Lower leg skin (tissue), 4 donors: Measurements from ENCODE around the gene THSD7B. TPM values are rescaled to one million over a fixed set of nuclear protein-coding genes. Genes with fewer than 3 reads are reported as not detected.
"Not testable (repeated sequence)": the region's sequence is repeated elsewhere in the genome, so short reads cannot be mapped to it uniquely, and the experiment has no call there.

Source experiments
- DNase-seq, 2 donors: peaks; one replicate each; pipeline ENCODE4 v3.0.0-alpha.2; 2019; ENCODE audit warnings: low spot score in 2 of 2
- H3K4me3 ChIP-seq: fragments of 200-600 bp; sonication (generic); 2 replicates; pipeline ENCODE4 v1.5.1; 2017; ENCODE audit warnings: mild to moderate bottlenecking, low read depth; ENCODE audit not compliant: poor library complexity, severe bottlenecking
- POLR2A ChIP-seq, 2 donors: fragments of 450-650 bp; IDR thresholded peaks; one replicate each; pipeline ENCODE4 v1.6.1; 2016 to 2017; ENCODE audit warnings: antibody characterized with exemption in 2 of 2, mild to moderate bottlenecking in 1 of 2, moderate library complexity in 1 of 2
- WGBS, 2 donors: methylation state at CpG; one replicate each; pipeline ENCODE4 v1.1.5; 2018; 5-methylcytosine and 5-hydroxymethylcytosine counted together
- intact Hi-C: fragments of 100-400 bp; cut with DNase I; formaldehyde crosslinking; loops from one replicate; pipeline ENCODE4 v1.15.0; 2023; ENCODE audit warnings: low total_unique reads
- total RNA-seq, 4 donors: library from RNA; depleted of rRNA; stranded (reverse); fragments of >200 nt; gene quantifications; one replicate each; pipeline ENCODE4 v1.1.0, GENCODE V29; 2016
- TF ChIP-seq, protein P1 (sequence below), 3 donors: fragments of 450-650 bp; IDR thresholded peaks; one replicate each; pipeline ENCODE4 v1.5.1; 2016; ENCODE audit warnings: antibody characterized with exemption in 3 of 3, mild to moderate bottlenecking in 3 of 3, moderate library complexity in 2 of 3

Gene THSD7B
- total RNA-seq, 4 donors from 2014 or later, result not detected

- H3K4me3 ChIP-seq, result no peak overlapping the region
- no peak for TF ChIP-seq POLR2A (IDR thresholded peaks at IDR 0.05)
- TF ChIP-seq, protein P1, sequence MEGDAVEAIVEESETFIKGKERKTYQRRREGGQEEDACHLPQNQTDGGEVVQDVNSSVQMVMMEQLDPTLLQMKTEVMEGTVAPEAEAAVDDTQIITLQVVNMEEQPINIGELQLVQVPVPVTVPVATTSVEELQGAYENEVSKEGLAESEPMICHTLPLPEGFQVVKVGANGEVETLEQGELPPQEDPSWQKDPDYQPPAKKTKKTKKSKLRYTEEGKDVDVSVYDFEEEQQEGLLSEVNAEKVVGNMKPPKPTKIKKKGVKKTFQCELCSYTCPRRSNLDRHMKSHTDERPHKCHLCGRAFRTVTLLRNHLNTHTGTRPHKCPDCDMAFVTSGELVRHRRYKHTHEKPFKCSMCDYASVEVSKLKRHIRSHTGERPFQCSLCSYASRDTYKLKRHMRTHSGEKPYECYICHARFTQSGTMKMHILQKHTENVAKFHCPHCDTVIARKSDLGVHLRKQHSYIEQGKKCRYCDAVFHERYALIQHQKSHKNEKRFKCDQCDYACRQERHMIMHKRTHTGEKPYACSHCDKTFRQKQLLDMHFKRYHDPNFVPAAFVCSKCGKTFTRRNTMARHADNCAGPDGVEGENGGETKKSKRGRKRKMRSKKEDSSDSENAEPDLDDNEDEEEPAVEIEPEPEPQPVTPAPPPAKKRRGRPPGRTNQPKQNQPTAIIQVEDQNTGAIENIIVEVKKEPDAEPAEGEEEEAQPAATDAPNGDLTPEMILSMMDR (IDR thresholded peaks at IDR 0.05), result no peak
- no peak for DNase-seq
- intact Hi-C loops, result no loop called here
These were observed 330.8 kb downstream of the THSD7B start for GRCh38 chr2:137096187-137096586.

GRCh38 chr2:137096693-137097092 is 331.3 kb downstream of the THSD7B start:
- H3K4me3 ChIP-seq, result no peak overlapping the region
- 71 to 87% methylated on average over 1 of the region's 1 CpG for WGBS, 2 donors
- no peak for DNase-seq
- no peak for TF ChIP-seq POLR2A (IDR thresholded peaks at IDR 0.05)
- TF ChIP-seq, protein P1 (IDR thresholded peaks at IDR 0.05), result no peak
- intact Hi-C loops, result no loop called here

DNA sequence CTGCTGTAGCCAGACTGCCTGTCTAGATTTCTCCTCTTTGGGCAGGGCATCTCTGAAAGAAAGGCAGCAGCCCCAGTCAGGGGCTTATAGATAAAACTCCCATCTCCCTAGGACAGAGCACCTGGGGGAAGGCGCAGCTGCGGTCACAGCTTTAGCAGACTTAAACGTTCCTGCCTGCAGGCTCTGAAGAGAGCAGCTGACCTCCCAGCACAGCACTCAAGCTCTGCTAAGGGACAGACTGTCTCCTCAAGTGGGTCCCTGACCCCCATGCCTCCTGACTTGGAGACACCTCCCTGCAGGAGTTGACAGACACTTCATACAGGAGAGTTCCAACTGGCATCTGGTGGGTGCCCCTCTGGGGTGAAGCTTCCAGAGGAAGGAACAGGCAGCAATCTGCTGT is 336.5 kb downstream of the THSD7B start:
- WGBS, 2 donors, result 88 to 96% methylated on average over 3 of the region's 3 CpGs
- DNase-seq, H3K4me3 ChIP-seq, intact Hi-C loops: not testable (repeated sequence)

DNA sequence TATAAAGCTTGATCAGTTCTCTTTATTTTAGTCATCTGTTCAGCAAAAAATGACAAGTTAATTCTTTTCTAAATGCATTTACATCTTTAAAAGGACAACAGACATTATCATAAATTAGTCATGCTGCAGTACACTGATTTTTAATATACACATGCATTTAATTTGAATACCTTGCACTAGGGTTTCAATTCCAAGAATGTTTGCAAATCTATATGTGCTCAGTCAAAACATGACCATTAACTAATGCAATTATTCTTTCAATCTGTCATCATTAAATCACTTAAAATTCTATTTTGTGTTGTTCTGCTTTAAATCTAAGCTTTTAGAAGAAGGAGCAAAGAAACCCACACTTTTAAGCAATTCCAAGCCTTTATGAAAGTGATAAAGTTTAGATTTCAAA is 342.6 kb downstream of the THSD7B start:
- intact Hi-C loops, result no loop called here
- no peak overlapping the region for H3K4me3 ChIP-seq
- DNase-seq, result no peak
- TF ChIP-seq, protein P1 (IDR thresholded peaks at IDR 0.05), result no peak
- TF ChIP-seq POLR2A (IDR thresholded peaks at IDR 0.05), result no peak

DNA sequence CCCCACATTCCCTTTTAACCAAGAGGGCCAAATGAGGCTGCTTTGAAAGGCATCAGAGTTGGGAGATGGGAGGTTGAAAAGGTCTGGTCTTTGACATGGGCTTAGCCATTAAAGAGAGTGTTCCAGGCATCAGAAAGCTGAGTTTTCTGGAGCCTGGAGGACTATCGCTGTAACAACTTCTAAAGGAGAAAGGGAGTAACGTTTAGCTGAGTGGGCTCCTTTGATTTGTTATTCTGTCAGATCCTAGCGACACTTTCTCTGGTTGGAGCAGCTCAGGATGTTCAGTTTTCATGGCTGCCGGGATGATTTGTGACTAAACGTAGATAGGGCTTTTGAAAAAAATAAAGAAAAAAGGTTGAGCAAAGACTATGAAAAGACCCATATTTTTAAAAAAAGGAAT is 346.6 kb downstream of the THSD7B start:
- WGBS, 2 donors, result 76% methylated on average over 5 of the region's 5 CpGs
- intact Hi-C loops, result no loop called here
- no peak overlapping the region for H3K4me3 ChIP-seq
- TF ChIP-seq, protein P1 (IDR thresholded peaks at IDR 0.05), result no peak
- no peak for TF ChIP-seq POLR2A (IDR thresholded peaks at IDR 0.05)
- DNase-seq, result no peak

GRCh38 chr2:137115081-137115794 is 349.9 kb downstream of the THSD7B start:
- 44 to 55% methylated on average over 10 of the region's 10 CpGs for WGBS, 2 donors
- intact Hi-C loops, result no loop called here
- TF ChIP-seq POLR2A (IDR thresholded peaks at IDR 0.05), result no peak
- TF ChIP-seq, protein P1 (IDR thresholded peaks at IDR 0.05), result no peak
- DNase-seq, result no peak
- no peak overlapping the region for H3K4me3 ChIP-seq
